Left hindlimb (tissue), 1 donor: ENCODE results near the gene TRIM8.
"Not testable (repeated sequence)": the region's sequence is repeated elsewhere in the genome, so short reads cannot be mapped to it uniquely, and the experiment has no call there.

Experiments
- DNase-seq: peaks from one replicate; pipeline ENCODE4 v3.0.0-alpha.2; 2018

Gene TRIM8

DNA sequence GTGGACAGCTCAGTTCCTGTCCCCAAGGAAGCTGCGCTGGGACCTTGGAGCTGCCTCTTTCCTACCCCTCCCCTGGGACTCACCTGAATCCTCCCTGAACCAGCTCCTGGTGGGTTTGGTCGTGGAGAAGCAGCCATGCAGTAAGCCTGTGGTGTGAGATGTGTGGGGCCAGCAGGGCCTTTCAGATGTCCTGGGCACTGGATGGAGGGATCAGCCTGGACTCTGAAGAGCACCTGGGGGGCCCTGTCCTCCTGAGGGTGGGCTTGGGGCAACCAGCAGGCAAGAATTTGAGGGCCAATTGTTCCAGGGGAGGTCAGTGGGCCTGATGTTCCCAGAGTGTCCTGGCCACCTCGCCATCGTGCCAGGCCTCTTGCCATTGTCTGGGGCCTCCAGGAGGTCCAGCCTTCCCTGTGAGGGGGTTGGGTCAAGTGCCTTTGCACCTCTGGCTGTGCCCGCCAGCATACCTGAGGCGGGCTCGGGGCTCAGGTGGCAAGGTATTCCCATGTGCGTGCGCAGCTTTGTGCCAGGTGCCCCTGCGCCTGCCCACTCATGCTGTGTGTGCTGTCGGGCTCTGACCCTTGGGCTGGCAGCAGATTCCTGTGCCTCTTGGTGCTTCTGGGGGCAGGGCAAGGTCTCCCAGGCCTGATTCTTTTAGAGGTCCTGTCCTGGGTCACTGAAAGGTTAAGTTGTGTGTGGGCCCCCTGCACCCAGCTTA is 7.3 kb downstream of the TRIM8 start:
- DNase-seq, result no peak

DNA sequence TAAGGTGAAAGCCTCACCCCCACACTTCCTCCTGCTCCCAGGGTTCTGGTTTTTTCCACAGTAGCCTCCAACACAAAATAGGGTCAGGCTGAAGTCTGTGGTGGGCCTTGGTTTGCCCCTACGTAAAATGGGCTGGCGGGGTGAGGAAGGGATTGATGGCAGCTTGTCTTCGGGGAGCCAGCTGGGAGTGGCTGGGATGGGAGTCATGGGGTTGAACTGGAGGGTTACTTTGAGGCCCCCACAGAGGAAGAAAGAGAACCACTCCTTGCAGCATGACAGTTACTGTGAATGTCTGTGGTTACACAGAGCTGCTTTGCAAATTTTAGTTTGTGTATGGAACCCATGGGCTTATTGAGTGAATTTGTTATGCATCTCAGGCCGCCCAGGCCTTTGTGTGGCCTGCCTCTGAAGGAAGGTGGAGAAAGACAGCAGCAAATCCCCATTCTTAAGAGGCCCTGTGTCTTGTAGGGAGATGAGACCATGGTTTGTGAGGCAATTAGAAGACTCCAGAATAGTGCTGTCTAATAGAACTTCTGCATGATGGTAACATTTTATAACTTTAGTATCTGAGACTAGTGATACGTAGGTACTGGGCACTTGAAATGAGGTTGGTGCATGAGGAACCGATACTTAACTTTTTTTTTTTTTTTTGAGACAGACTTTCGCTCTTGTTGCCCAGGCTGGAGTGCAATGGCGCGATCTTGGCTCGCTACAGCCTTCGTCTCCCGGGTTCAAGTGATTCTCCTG is 8.1 kb downstream of the TRIM8 start:
- DNase-seq, result no peak

DNA sequence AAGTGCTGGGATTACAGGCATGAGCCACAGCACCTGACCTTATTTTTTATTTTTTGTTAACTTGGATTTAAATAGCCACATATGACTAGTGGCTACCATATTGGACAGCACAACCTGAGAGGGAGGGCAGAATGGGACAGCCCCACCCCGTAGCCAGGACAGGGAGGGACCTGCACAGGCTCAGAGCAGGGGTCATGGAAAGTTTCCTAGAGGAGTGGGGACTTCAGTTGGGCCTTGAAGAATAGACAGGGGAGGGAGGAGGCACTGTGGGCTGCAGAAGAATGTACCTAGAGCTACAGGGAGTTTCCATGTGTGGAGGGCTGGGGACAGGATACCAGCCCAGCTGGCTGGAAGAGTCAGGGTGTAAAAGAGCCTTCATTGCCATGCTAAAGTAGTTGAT is 8.8 kb downstream of the TRIM8 start:
- no peak for DNase-seq

DNA sequence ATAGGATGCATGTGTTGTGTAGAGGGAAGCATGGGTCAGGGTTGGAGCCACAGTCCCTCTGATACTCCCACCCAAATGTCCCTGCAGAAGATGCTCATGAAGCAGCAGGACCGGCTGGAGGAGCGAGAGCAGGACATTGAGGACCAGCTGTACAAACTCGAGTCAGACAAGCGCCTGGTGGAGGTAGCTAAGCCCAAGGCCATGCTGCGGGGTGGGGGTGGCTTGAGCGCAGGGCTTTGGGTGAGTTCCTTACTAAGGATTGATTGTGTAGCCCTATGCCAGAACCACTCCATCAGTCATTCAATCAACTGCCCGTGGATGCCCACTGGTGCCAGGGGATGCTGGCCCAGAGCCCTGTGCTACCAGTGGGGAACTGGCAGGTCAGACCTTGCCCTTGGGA is 10.3 kb downstream of the TRIM8 start:
- no peak for DNase-seq

DNA sequence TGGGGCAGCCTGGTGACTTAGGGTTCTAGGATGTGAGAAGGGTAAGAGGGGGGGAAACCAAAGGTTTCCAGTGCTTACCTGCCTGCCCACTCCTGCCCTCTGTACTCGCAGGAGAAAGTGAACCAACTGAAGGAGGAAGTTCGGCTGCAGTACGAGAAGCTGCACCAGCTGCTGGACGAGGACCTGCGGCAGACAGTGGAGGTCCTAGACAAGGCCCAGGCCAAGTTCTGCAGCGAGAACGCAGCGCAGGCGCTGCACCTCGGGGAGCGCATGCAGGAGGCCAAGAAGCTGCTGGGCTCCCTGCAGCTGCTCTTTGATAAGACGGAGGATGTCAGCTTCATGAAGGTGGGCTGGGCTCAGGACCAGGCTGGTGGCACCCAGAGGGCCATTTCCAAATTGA is 10.7 kb downstream of the TRIM8 start:
- DNase-seq, result no peak

DNA sequence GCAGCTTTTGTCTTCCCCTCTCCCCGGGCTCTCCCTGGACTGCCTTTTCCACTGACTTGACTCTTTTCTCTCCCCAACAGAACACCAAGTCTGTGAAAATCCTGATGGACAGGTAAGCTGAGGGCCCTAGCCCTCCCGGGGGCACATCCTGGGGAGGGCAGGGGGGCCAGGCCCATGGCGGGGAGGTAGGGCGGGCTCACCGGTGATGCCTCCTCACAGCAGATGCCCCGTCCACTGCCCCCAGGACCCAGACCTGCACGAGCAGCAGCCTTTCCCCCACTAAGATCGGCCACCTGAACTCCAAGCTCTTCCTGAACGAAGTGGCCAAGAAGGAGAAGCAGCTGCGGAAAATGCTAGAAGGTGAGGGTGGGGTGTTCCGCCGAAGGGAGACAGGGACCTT is 11.7 kb downstream of the TRIM8 start:
- no peak for DNase-seq

DNA sequence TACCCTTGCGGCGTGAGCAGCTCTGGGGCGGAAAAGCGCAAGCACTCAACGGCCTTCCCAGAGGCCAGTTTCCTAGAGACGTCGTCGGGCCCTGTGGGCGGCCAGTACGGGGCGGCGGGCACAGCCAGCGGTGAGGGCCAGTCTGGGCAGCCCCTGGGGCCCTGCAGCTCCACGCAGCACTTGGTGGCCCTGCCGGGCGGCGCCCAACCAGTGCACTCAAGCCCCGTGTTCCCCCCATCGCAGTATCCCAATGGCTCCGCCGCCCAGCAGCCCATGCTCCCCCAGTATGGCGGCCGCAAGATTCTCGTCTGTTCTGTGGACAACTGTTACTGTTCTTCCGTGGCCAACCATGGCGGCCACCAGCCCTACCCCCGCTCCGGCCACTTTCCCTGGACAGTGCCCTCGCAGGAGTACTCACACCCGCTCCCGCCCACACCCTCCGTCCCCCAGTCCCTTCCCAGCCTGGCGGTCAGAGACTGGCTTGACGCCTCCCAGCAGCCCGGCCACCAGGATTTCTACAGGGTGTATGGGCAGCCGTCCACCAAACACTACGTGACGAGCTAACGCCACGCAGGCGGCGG is 12.6 kb downstream of the TRIM8 start:
- DNase-seq, result no peak

DNA sequence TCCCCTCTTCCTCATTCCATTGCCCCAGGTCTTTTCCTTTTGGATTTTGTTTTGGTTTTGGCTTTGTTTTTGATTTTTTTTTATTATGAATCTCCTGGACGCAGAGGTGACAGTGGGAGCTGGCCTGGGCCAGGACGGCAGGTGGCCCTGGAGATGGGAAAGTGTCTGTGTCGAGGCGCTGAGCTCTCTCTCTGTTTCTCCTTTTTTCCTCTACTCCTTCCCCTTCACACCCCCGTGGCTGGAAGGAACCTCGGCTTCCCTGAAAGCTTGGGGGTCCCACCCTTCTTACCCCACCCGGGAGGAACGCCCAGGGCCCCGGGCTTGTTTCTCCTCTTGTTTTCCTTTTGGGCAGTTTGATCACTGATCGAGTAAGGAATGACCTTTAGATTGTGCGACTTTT is 13.2 kb downstream of the TRIM8 start:
- no peak for DNase-seq

DNA sequence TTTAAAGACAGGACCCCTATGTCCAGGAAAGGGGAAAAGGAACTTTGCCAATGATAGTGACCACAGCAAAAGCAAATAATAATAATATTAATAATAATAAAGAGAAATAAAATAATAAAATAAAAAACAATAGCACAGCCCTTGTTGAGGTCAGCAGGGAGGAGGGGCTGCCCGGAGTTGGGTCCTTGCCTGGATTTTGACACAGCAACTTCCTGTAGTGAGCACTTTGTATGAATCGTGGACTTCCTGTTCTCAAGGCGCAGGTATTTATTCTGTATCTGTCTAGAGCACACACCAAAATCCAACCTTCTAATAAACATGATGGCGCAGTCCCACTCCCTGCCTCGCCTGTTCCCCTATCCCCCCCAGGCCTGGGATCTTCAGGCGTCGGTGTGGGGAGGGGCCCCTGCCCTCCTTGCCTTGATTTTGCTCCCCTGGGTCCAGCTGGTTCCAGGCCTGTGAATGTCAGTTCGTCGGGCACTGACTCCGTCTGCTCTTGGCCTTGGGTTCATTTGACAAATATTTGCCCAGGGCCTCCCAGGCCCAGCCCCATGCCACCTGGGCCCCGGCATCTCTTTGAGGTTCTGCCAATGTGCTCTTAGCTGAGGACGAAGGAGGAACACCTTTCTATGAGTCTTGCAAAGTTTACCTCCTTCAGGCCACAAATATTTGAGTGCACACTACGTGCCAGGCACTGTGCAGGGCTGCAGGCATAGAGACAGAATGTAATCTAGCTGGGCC is 13.9 kb downstream of the TRIM8 start:
- no peak for DNase-seq

DNA sequence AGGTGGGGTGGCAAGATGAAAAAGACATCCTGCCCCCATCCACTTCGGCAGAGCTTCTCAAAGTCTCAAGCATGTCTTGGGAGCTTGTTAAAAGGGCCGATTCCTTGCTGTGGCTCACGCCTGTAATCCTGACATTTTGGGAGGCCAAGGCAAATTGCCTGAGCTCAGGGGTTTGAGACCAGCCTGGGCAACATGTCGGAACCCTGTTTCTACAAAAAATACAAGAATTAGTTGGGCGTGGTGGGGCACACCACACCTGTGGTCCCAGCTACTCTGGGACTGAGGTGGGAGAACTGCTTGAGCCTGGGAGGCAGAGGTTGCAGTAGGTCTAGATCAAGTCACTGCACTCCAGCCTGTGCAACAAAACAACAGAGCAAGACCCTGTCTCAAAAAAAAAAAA is 14.5 kb downstream of the TRIM8 start:
- no peak for DNase-seq

DNA sequence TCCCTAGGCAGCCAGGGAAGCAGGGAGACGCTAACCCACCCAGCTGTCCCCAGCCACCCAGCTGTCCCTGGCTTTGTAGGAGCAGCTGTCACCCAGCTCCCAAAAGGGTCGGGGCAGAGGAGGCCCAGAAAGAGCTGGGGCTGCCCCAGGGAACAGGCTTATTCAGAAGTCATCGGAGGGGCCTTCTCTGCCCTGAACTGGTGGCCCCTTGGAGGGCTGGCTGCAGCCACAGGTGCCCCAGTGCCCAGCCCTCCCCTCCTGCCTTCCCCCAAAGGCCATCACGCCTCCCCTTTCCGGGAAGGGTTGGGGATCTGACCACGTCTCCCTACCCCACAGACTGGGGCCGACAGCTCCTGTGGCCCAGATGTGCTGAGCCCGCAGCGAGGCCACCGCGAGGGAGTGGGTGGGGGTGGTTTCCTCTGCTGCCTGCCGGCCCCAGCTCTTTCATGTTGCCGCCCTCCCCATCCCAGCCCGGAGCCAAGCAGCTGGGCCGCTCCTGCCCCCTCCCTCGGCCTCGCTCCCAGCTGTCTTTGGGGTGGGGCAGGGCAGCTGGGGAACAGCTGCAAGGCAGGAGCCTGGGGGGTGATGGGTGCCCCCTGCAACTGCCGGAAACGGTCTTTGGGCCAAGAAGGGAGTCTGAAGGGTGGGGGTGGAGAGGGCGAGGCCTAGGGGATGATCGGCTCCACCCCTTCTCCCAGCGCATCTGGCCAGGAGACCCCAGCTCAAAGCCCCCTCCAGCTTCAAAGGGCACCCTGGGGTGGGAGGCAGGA is 16.8 kb downstream of the TRIM8 start:
- DNase-seq, result peak; percentile 89

DNA sequence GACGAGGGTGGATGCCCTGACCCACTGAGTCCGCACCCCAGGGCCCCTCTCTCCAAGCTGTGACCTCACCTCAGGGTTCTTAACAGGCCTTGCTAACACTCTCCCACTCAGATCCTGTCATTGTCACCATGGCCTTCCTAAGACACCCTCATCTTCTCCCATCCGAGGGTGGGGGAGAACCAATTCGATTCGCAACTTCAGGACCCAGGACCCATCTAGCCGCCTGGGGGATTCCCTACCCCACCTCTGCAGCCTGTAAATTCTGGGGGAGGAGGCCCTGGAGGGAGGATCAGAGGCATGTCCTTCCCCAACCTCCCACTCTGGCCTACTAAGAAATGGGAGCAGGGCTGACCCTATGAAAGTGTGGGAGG is 17.4 kb downstream of the TRIM8 start:
- DNase-seq, result no peak

DNA sequence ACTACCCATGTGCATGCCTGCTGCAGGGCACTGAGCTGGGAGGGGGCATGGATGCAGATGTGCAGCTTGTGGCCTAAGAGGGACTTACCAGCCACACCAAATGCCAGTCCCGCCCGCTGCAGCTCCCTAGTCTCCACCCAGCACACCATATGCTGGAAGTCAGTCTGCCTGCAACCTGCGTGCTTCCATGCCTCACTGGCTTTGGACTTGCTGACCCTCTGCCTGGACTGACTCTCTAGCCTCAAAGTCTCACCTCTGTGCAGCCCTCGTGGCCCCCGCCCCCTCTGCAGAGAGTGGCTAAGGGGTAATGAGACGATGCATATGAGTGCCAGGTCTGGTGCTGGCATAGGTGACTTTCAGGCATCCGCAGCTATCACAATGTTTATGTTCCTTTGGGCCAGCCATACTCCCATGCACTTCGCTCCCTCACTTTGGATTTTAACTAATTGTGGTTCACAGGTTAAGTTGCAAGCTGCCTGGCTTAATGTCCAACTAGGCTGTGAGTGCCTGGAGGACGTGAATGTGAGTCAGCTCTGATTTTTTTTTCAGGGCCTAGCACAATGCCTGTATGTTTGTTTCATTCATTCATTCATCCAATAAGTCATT is 21.7 kb downstream of the TRIM8 start:
- no peak for DNase-seq

DNA sequence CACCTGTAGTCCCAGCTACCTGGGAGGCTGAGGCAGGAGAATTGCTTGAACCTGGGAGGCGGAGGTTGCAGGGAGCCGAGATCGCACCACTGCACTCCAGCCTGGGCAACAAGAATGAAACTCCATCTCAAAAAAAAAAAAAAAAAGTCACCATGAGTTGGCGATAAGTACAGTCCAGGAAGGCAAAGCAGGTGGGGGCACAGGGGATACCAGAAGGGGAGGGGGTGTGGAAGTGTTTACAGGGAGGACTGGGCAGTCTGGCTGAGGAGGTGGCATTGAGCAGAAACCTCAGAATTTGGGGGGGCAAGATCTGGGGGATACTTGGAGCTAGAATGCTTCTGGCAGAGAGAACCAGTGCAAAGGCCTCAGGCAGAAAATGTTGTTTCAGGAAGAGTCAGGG is 23.1 kb downstream of the TRIM8 start:
- DNase-seq, result not testable (repeated sequence)

DNA sequence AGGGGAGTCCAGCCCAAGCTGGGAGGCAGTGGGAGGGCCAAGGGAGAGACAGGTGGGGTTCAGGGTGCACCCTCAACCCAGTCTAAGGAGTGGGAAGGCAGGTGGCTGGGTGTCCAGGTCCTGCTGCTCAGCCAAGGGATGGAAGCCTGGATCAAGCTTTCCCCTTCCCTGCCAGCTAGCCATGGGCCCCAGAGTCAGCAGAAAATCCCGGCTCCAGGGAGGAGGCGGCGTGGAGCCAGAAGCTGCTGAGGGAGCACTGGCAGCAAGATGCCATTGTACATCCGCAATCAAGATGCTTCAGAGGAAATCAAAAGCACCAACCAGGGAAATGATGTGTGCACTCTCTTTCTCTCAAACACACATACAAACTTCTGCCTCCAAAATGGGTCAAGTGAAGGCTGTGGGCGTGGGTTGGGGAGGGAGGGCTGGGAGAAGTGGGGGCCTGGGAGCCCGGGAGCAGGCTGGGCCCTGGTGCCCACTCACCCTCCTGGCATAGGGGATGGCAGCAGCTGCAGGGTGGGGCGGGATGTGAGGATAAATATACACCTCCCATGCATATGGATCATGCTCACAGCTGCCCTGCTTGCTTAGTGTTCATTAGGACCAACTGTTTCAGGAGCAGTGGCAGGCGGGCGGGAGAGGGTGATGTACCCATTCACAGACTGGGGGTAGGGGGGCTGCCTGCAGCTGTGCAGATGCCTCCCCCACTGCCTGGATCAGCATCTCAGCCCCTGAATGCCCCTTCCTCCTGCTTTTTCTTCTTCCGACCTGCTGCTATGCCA is 24.2 kb downstream of the TRIM8 start:
- DNase-seq, result peak; percentile 76

DNA sequence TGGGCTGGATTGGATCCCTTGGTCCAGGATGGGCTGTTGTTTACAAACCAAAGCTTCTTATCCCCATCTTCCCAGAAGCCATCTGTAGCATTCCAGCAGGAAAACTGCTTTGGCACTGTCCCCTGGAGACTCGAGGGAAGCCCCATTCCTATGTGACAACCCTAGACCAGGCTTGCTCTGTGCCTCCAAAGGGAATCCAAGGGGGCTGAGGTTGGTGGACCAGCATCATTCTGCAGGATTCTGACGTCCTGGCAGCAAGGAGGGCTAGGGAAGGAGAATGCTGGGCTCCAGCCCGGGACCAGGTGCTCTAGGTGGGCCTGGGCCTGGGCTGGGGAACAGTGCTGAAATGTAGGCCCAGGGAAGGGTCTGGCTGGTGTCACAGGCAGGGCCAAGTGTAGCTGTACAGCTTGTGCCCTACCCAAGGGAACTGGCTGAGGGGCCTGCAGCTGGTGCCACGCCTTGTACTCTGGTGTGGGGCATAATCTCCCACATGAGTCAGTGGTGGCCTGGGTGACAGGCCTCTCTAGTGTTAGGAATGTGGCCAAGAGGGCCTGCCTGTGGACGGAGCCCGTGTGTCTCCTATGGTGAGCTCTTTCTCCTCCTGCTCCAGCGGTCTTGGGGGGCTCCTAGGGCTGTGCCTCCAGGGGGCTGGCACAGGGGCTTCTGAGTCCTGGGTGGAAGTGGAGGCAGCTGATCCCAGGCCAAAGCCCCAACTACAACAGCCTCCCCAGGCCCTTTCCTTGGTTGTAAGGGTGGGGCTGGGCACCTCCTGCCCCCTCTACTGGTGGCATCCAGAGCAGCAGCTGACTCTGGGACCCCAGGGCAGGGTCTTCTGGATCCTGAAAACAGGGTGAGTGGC is 25.2 kb downstream of the TRIM8 start:
- no peak for DNase-seq

DNA sequence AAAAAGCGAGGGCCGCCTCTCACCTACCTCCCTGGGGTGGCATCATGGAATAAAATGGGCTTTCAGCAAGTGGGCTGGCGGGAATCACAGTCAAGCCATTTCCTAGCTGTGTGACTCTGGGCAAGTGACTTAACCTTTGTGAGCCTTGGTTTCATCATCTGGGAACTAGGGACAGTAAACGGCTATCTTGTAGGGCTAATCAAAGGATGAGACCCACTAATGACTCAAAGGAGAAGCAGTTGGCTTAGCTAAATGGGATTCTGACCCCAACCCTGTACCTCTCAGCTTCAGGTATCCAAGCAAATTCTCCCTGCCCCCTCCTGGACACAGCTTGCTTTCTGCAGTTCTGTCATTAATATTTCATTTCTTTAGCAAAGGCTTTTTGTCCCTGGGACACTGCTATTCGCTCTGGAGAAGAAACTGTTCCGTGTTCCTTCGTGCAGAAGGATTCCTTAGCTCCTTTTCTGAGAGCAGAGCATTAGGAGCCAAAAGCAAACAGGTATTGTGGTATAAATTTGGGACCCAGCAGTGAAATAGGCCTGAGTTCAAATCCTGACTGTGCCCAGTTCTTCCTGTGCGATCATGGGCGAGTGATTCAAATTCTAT is 25.9 kb downstream of the TRIM8 start:
- no peak for DNase-seq

DNA sequence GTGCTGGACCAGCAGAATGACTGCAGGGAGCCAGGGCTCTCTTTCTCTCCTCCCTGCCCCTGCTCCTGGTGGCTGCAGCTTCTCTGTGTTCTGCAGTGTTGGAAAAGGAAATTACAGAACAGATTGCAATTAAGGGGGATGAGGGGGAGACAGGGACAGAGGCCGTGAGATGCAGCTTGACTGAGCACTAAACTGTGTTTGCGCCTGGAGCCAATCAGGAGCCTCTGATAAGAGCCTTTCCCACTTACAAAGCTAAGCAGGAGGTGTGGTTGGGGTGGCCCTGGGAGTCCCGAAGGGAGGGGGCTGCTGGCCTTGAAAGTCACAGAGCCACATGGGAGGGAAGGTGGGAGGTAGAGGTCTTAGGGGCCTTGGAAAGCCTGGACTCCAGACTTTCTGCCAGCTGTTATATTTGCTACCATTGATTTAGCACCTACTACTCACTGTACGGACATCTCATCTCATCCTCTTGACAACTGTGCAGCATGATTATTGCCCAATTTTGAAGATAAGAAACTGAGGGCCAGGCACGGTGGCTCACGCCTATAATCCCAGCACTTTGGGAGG is 26.7 kb downstream of the TRIM8 start:
- no peak for DNase-seq

DNA sequence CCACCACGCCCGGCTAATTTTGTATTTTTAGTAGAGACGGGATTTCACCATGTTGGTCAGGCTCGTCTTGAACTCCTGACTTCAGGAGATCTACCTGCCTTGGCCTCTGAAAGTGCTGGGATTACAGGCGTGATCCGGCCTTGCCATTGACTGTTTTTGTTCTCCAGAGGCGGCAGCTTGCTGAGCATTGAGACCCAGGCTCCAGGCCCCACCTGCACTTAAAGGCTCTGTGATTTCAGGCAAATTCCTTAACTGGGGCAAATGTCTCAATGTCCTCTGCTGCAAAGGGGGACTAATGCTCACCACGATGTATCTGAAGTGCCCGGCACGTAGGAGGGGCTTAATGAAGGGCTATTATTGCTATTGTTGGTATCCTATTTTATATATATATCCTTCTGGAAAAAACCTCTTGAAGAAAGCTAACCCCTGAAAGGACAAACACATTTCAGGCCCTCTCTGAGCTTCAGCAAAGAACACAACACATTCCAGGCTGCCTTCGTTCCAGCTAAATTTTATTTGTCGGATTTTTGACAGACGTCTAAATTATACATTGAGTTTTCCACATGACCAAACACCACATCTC is 29.0 kb downstream of the TRIM8 start:
- DNase-seq, result no peak
